ENCODE measurements around the gene TEKT3.

DNA sequence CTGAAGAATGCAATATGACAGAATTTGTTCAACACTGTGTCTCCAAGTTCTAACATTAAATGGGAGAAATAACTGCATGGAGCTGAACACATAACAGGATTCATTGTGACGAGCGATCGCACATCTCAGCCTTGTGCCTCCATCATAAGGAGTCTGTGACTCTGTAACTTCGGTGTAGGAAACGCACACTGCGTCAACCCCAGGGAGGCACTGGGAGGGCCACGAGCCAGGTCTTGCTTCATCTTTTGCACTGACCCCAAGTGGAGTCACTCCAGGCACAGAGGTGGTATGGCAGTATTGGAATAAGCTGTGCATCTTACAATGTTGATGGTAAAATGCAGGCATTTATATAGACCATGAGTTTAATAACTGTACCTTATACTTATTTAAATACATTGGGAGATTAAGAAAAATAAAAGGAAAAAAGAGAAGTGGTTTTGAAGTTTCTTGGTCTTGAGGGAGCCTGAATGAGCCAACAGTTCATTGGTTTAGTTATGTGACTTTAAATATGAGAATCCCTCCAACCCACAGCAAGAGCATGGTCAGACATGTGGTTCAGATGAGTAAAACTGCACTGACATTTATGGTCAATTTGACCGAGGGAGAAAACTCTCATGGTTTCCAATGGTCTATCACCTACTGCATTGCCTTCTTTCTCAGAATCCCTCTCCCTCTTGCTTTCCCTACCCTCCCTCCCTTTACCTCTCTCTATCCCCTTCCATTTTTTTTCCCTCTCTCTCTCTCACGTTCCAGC, 70.6 kb downstream of the TEKT3 start:
- TF ChIP-seq, protein P1, sequence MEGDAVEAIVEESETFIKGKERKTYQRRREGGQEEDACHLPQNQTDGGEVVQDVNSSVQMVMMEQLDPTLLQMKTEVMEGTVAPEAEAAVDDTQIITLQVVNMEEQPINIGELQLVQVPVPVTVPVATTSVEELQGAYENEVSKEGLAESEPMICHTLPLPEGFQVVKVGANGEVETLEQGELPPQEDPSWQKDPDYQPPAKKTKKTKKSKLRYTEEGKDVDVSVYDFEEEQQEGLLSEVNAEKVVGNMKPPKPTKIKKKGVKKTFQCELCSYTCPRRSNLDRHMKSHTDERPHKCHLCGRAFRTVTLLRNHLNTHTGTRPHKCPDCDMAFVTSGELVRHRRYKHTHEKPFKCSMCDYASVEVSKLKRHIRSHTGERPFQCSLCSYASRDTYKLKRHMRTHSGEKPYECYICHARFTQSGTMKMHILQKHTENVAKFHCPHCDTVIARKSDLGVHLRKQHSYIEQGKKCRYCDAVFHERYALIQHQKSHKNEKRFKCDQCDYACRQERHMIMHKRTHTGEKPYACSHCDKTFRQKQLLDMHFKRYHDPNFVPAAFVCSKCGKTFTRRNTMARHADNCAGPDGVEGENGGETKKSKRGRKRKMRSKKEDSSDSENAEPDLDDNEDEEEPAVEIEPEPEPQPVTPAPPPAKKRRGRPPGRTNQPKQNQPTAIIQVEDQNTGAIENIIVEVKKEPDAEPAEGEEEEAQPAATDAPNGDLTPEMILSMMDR (IDR thresholded peaks at IDR 0.05; ENCODE audit: low read depth, low read length): no peak
- TF ChIP-seq EZH2phosphoT487 (IDR thresholded peaks at IDR 0.05; ENCODE audit: low read depth): no peak
